ENCODE measurements around the gene KRTAP4-11. TPM values are rescaled to one million over a fixed set of nuclear protein-coding genes. Genes with fewer than 3 reads are reported as not detected.
"Not testable (repeated sequence)": the region's sequence is repeated elsewhere in the genome, so short reads cannot be mapped to it uniquely, and the experiment has no call there.

The KRTAP4-11 gene
- total RNA-seq, 1 experiment from 2014 or later: not detected

- not testable (repeated sequence) for DNase-seq (ENCODE audit: low read depth)
Measured at GRCh38 chr17:41088760-41089352, 29.3 kb downstream of the KRTAP4-11 start.

DNA sequence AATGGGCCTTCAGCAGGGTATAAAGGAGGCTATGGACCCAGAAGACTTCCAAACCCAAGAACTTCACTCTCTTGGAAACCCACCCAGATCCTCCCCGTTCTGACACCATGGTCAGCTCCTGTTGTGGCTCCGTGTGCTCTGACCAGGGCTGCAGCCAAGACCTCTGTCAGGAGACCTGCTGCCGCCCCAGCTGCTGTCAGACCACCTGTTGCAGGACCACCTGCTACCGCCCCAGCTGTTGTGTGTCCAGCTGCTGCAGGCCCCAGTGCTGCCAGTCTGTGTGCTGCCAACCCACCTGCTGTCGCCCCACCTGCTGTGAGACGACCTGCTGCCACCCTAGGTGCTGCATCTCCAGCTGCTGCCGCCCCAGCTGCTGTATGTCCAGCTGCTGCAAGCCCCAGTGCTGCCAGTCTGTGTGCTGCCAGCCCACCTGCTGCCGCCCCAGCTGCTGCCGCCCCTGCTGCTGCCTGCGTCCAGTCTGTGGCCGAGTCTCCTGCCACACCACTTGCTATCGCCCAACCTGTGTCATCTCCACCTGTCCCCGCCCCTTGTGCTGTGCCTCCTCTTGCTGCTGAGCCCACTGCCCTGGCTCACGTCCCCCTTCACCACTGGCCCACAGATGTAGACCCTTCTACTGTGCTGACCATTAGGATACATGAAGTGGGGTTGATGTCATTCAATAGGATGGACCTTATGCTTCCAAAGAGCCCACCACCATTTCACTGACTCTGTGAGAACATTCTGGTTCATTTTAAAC lies 33.9 kb downstream of the KRTAP4-11 start, which contains the start of gene KRTAP4-7:
KRTAP4-7 (plus strand) TSS at position 51 of the 757 bp plus-strand sequence; CDS start at position 108, 57 bp downstream.
- DNase-seq (ENCODE audit: low read depth): not testable (repeated sequence)

GRCh38 chr17:41083427-41083826 lies 34.7 kb downstream of the KRTAP4-11 start:
- DNase-seq (ENCODE audit: low read depth): peak; percentile 82

- DNase-seq (ENCODE audit: low read depth): peak; percentile 44
Measured at GRCh38 chr17:41082626-41083025, 35.5 kb downstream of the KRTAP4-11 start.

DNA sequence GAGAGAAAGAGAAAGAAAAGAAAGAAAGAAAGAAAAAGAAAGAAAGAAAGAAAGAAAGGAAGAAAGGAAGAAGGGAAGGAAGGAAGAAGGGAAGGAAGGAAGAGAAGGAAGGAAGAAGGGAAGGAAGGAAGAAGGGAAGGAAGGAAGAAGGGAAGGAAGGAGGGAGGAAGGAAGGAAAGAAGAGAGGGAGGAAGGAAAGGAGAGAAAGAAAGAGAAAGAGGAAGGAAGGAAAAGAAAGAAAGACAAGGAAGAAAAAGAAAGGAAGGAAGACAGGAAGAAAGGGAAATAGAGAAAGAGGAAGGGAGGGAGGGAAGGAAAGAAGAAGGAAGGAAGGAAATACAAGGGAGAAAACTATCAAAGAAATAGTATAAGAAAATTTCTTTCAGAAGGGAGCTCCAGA lies 41.4 kb downstream of the KRTAP4-11 start:
- DNase-seq (ENCODE audit: low read depth): no peak

DNA sequence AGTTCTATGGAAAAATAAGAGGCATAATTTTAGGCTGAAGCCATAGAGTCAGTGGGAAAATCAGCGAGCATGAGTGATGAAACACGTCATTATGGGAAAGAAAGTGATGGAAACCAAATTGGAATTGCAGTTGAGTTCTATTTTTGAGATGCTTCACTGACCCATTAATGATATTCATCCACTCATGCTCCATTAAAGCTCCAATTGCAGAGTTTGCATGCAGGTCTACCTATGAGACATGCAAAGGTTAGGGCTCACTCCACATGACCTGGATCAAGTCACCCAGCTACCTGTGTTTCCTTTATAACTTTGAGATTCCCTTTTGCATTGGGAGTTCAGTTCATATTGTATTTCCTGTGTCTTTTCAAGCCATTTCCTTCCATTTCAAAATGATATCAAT lies 44.5 kb downstream of the KRTAP4-11 start:
- DNase-seq (ENCODE audit: low read depth): no peak

DNA sequence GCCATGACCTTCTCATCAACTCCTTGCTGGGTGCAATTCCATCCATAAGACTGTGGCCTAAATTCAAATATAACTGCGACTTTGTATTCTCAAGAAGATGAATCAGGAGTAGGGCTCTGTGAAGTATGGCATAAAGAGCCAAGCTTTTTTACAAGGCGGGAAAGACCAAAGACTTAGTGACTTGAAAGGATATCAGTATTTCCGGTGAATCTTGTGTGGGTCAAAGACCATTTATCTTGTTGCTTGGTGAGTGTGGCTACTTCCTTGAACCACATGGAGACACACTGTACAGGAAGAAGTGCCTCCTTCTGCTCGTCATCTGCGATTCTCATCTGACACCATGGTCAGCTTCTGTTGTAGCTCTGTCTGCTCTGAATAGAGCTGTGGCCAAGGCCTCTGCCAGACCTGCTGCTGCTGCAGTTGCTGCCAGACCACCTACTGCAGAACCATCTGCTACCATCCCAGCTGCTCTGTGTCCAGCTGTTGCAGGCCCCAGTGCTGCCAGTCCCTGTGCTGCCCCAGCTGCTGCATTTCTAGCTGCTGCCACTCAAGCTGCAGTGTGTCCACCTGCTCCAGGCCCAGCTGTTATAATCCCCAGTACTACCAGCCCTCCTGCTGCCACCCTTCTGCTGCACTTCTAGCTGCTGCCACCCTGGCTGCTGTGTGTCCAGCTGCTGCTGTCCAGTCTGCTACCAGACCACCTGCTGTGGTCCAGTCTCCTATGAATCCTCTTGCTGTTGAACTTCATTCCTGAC lies 46.4 kb downstream of the KRTAP4-11 start:
- DNase-seq (ENCODE audit: low read depth): no peak

DNA sequence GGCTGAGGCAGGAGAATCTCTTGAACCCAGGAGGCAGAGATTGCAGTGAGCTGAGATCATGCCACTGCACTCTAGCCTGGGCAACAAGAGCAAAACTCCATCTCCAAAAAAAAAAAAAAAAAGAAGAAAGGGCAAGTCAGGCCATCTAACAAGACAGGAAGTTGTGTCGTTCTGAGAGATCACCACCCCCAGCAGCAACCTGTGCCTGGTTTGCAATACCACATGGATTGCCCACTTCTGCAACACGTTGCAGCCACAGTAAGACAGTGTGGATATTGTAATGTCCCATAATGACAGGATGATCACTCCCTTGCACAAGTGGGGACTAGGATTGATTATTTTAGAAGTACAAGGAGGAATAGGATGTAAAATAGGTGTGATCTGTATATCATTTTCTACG lies 49.1 kb downstream of the KRTAP4-11 start:
- DNase-seq (ENCODE audit: low read depth): no peak

DNA sequence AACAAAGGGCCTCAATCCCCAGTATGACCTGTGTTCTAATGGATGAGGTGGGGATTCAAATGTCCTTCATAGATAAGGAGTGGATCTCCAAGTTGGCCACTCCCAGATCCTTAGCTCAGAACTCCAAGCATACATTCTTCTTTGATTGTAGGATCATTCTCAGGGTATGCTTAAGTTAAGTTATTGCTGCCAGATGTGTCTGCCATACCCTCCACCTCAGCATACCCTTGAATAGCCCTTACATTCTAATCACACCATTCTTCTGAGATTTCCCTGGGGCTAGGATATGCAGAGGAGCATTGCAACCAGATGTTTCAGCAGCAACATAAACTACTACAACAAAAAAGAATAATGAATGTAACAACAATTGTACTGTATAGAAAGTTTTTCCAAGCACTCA lies 50.9 kb downstream of the KRTAP4-11 start:
- no peak for DNase-seq (ENCODE audit: low read depth)

Other genes with a start within 250 kb of the KRTAP4-11 start
- not detected in 2 replicates for gene KRT20, start 233.1 kb downstream of the KRTAP4-11 start, total RNA-seq (2014; rRNA removed; shearing (Covaris generic))
- 0.33 TPM in 1 of 2 replicates, not detected in the other for gene KRT23, start 180.7 kb downstream of the KRTAP4-11 start, total RNA-seq (2014; rRNA removed; shearing (Covaris generic))
- not detected in 2 replicates for gene KRT39, start 151.4 kb downstream of the KRTAP4-11 start, total RNA-seq (2014; rRNA removed; shearing (Covaris generic))
- not detected in 2 replicates for gene KRT40, start 134.0 kb downstream of the KRTAP4-11 start, total RNA-seq (2014; rRNA removed; shearing (Covaris generic))
- gene KRTAP3-3, start 124.2 kb downstream of the KRTAP4-11 start, total RNA-seq (2014; rRNA removed; shearing (Covaris generic)): not detected in 2 replicates
- gene KRTAP3-2, start 118.5 kb downstream of the KRTAP4-11 start, total RNA-seq (2014; rRNA removed; shearing (Covaris generic)): not detected in 2 replicates
- gene KRTAP3-1, start 109.2 kb downstream of the KRTAP4-11 start, total RNA-seq (2014; rRNA removed; shearing (Covaris generic)): not detected in 2 replicates
- gene KRTAP1-5, start 91.2 kb downstream of the KRTAP4-11 start, total RNA-seq (2014; rRNA removed; shearing (Covaris generic)): not detected in 2 replicates
- not detected in 2 replicates for gene KRTAP1-4, start 88.2 kb downstream of the KRTAP4-11 start, total RNA-seq (2014; rRNA removed; shearing (Covaris generic))
- not detected in 2 replicates for gene KRTAP1-3, start 83.5 kb downstream of the KRTAP4-11 start, total RNA-seq (2014; rRNA removed; shearing (Covaris generic))
- gene KRTAP1-1, start 76.9 kb downstream of the KRTAP4-11 start, total RNA-seq (2014; rRNA removed; shearing (Covaris generic)): not detected in 2 replicates
- 2.0 TPM in 1 of 2 replicates, not detected in the other for gene KRTAP2-1, start 71.1 kb downstream of the KRTAP4-11 start, total RNA-seq (2014; rRNA removed; shearing (Covaris generic))
- gene KRTAP2-2, start 63.1 kb downstream of the KRTAP4-11 start, total RNA-seq (2014; rRNA removed; shearing (Covaris generic)): not detected in 2 replicates
- gene KRTAP2-3, start 58.3 kb downstream of the KRTAP4-11 start, total RNA-seq (2014; rRNA removed; shearing (Covaris generic)): 1.2 and 6.2 TPM in 2 replicates
- not detected in 2 replicates for gene KRTAP2-4, start 52.5 kb downstream of the KRTAP4-11 start, total RNA-seq (2014; rRNA removed; shearing (Covaris generic))
- not detected in 2 replicates for gene KRTAP4-7, start 34.2 kb downstream of the KRTAP4-11 start, total RNA-seq (2014; rRNA removed; shearing (Covaris generic))
- not detected in 2 replicates for gene KRTAP4-8, start 20.2 kb downstream of the KRTAP4-11 start, total RNA-seq (2014; rRNA removed; shearing (Covaris generic))
- gene KRTAP4-16, start 16.2 kb downstream of the KRTAP4-11 start, total RNA-seq (2014; rRNA removed; shearing (Covaris generic)): not detected in 2 replicates
- 0.29 and 0.57 TPM in 2 replicates for gene KRTAP4-9, start 13.0 kb downstream of the KRTAP4-11 start, total RNA-seq (2014; rRNA removed; shearing (Covaris generic))
- not detected in 2 replicates for gene KRTAP4-12, start 5.8 kb upstream of the KRTAP4-11 start, total RNA-seq (2014; rRNA removed; shearing (Covaris generic))
- not detected in 2 replicates for gene KRTAP4-6, start 22.2 kb upstream of the KRTAP4-11 start, total RNA-seq (2014; rRNA removed; shearing (Covaris generic))
- gene KRTAP4-5, start 31.5 kb upstream of the KRTAP4-11 start, total RNA-seq (2014; rRNA removed; shearing (Covaris generic)): not detected in 2 replicates
- gene KRTAP4-4, start 42.4 kb upstream of the KRTAP4-11 start, total RNA-seq (2014; rRNA removed; shearing (Covaris generic)): not detected in 2 replicates
- not detected in 2 replicates for gene KRTAP4-3, start 49.8 kb upstream of the KRTAP4-11 start, total RNA-seq (2014; rRNA removed; shearing (Covaris generic))
- gene KRTAP4-2, start 59.8 kb upstream of the KRTAP4-11 start, total RNA-seq (2014; rRNA removed; shearing (Covaris generic)): not detected in 2 replicates
- gene KRTAP4-1, start 66.5 kb upstream of the KRTAP4-11 start, total RNA-seq (2014; rRNA removed; shearing (Covaris generic)): not detected in 2 replicates
- not detected in 2 replicates for gene KRTAP9-1, start 71.5 kb upstream of the KRTAP4-11 start, total RNA-seq (2014; rRNA removed; shearing (Covaris generic))
- not detected in 2 replicates for gene KRTAP9-2, start 108.3 kb upstream of the KRTAP4-11 start, total RNA-seq (2014; rRNA removed; shearing (Covaris generic))
- gene KRTAP9-3, start 114.1 kb upstream of the KRTAP4-11 start, total RNA-seq (2014; rRNA removed; shearing (Covaris generic)): not detected in 2 replicates
- gene KRTAP9-8, start 119.6 kb upstream of the KRTAP4-11 start, total RNA-seq (2014; rRNA removed; shearing (Covaris generic)): not detected in 2 replicates
- not detected in 2 replicates for gene KRTAP9-4, start 131.3 kb upstream of the KRTAP4-11 start, total RNA-seq (2014; rRNA removed; shearing (Covaris generic))
- gene KRTAP9-9, start 137.0 kb upstream of the KRTAP4-11 start, total RNA-seq (2014; rRNA removed; shearing (Covaris generic)): not detected in 2 replicates
- gene KRTAP9-6, start 147.0 kb upstream of the KRTAP4-11 start, total RNA-seq (2014; rRNA removed; shearing (Covaris generic)): not detected in 2 replicates
- gene KRTAP9-7, start 157.3 kb upstream of the KRTAP4-11 start, total RNA-seq (2014; rRNA removed; shearing (Covaris generic)): not detected in 2 replicates
- not detected in 2 replicates for gene KRTAP29-1, start 184.5 kb upstream of the KRTAP4-11 start, total RNA-seq (2014; rRNA removed; shearing (Covaris generic))
- gene KRTAP16-1, start 190.9 kb upstream of the KRTAP4-11 start, total RNA-seq (2014; rRNA removed; shearing (Covaris generic)): not detected in 2 replicates
- gene KRTAP17-1, start 197.3 kb upstream of the KRTAP4-11 start, total RNA-seq (2014; rRNA removed; shearing (Covaris generic)): not detected in 2 replicates
- gene KRT33A, start 232.5 kb upstream of the KRTAP4-11 start, total RNA-seq (2014; rRNA removed; shearing (Covaris generic)): not detected in 2 replicates